WTC11 (cell line): ENCODE results near the gene GNAO1. TPM values are rescaled to one million over a fixed set of nuclear protein-coding genes. Genes with fewer than 3 reads are reported as not detected.

Experiments
- ATAC-seq: fragments of 200-7000 bp; cut with Tn5 transposase; 2 replicates; pipeline ENCODE4 v1.10.0; 2021; ENCODE audit warnings: mild to moderate bottlenecking, moderate library complexity
- CTCF ChIA-PET: fragments of 300-600 bp; sonication (Branson Sonifier 250); formaldehyde crosslinking; loops from one replicate; lab custom pipeline; 2021; ENCODE audit warnings: antibody characterized with exemption; lab: Charles Lee
- POLR2A ChIA-PET: fragments of 350-600 bp; sonication (Branson Sonifier 250); formaldehyde crosslinking; loops from one replicate; lab custom pipeline; 2021; ENCODE audit warnings: antibody characterized with exemption; lab: Charles Lee
- DNase-seq: peaks from one replicate; pipeline ENCODE4 v3.0.0; 2021; ENCODE audit warnings: low spot score
- H3K27ac Mint-ChIP-seq: 2 replicates; pipeline ENCODE4 v1.8.0; 2021; ENCODE audit warnings: mixed read lengths
- H3K27me3 Mint-ChIP-seq: 2 replicates; pipeline ENCODE4 v1.8.0; 2021; ENCODE audit warnings: low read depth, mild to moderate bottlenecking, moderate library complexity, mixed read lengths
- H3K36me3 Mint-ChIP-seq: 2 replicates; pipeline ENCODE4 v1.8.0; 2021; ENCODE audit warnings: mixed read lengths
- H3K4me1 Mint-ChIP-seq: 2 replicates; pipeline ENCODE4 v1.8.0; 2022; ENCODE audit warnings: mixed read lengths
- H3K4me3 Mint-ChIP-seq: 2 replicates; pipeline ENCODE4 v1.8.0; 2021; ENCODE audit warnings: mild to moderate bottlenecking, moderate library complexity, mixed read lengths
- H3K9me3 Mint-ChIP-seq: 2 replicates; pipeline ENCODE4 v1.8.0; 2021; ENCODE audit warnings: mixed read lengths
- ATF6 ChIP-seq: sonication (generic); formaldehyde crosslinking; IDR thresholded peaks from 2 replicates; pipeline ENCODE4 v1.8.1; 2023; ENCODE audit warnings: mild to moderate bottlenecking, missing genetic modification reagents
- CREB1 ChIP-seq: sonication (generic); formaldehyde crosslinking; IDR thresholded peaks from 2 replicates; pipeline ENCODE4 v1.8.0; 2023; ENCODE audit warnings: mild to moderate bottlenecking, missing genetic modification reagents
- ERG ChIP-seq: fragments of 250-450 bp; sonication (Bioruptor Pico); IDR thresholded peaks from 2 replicates; pipeline ENCODE4 v1.8.0; 2021; ENCODE audit warnings: mild to moderate bottlenecking
- ESRRA ChIP-seq: sonication (generic); formaldehyde crosslinking; IDR thresholded peaks from 2 replicates; pipeline ENCODE4 v1.8.1; 2022; ENCODE audit warnings: mild to moderate bottlenecking, missing genetic modification reagents, borderline replicate concordance
- MLX ChIP-seq: sonication (generic); formaldehyde crosslinking; IDR thresholded peaks from 2 replicates; pipeline ENCODE4 v1.8.1; 2023; ENCODE audit warnings: mild to moderate bottlenecking, missing genetic modification reagents, moderate library complexity
- MXD4 ChIP-seq: fragments of 250-450 bp; sonication (Bioruptor Pico); IDR thresholded peaks from 2 replicates; pipeline ENCODE4 v1.8.0; 2021; ENCODE audit warnings: mild to moderate bottlenecking, moderate library complexity, borderline replicate concordance
- NFATC4 ChIP-seq: fragments of 250-450 bp; sonication (Bioruptor Pico); IDR thresholded peaks from 2 replicates; pipeline ENCODE4 v1.9.0; 2021; ENCODE audit warnings: mild to moderate bottlenecking
- NFYB ChIP-seq: sonication (generic); formaldehyde crosslinking; conservative IDR thresholded peaks from 2 replicates; pipeline ENCODE4 v1.8.0; 2022; ENCODE audit warnings: low read depth, missing genetic modification reagents
- ZBTB43 ChIP-seq: sonication (generic); formaldehyde crosslinking; IDR thresholded peaks from 2 replicates; pipeline ENCODE4 v1.8.1; 2023; ENCODE audit warnings: mild to moderate bottlenecking, missing genetic modification reagents
- ZMAT4 ChIP-seq: fragments of 250-450 bp; sonication (Bioruptor Pico); IDR thresholded peaks from 2 replicates; pipeline ENCODE4 v1.9.0; 2021; ENCODE audit warnings: mild to moderate bottlenecking
- ZNF416 ChIP-seq: fragments of 250-450 bp; sonication (Bioruptor Pico); IDR thresholded peaks from 2 replicates; pipeline ENCODE4 v1.9.0; 2021; ENCODE audit warnings: mild to moderate bottlenecking, inconsistent platforms
- ZNF532 ChIP-seq: fragments of 250-450 bp; sonication (Bioruptor Pico); IDR thresholded peaks from 2 replicates; pipeline ENCODE4 v1.9.0; 2021; ENCODE audit warnings: mild to moderate bottlenecking, borderline replicate concordance
- total RNA-seq: library from RNA; stranded (reverse); gene quantifications from 3 replicates; pipeline ENCODE4 v1.2.3, GENCODE V29; 2021
- TF ChIP-seq, protein P1 (sequence below): sonication (generic); formaldehyde crosslinking; IDR thresholded peaks from 2 replicates; pipeline ENCODE4 v1.8.0; 2022; ENCODE audit warnings: missing genetic modification reagents
- TF ChIP-seq, protein P2 (sequence below): sonication (generic); formaldehyde crosslinking; IDR thresholded peaks from 2 replicates; pipeline ENCODE4 v1.8.1; 2022; ENCODE audit warnings: low read depth, mild to moderate bottlenecking, moderate library complexity, missing genetic modification reagents, borderline replicate concordance
- TF ChIP-seq, protein P3 (sequence below): sonication (generic); formaldehyde crosslinking; IDR thresholded peaks from 2 replicates; pipeline ENCODE4 v1.8.1; 2022; ENCODE audit warnings: missing genetic modification reagents, borderline replicate concordance

Gene GNAO1
- total RNA-seq, 1 experiment from 2014 or later = 30.6 TPM

DNA sequence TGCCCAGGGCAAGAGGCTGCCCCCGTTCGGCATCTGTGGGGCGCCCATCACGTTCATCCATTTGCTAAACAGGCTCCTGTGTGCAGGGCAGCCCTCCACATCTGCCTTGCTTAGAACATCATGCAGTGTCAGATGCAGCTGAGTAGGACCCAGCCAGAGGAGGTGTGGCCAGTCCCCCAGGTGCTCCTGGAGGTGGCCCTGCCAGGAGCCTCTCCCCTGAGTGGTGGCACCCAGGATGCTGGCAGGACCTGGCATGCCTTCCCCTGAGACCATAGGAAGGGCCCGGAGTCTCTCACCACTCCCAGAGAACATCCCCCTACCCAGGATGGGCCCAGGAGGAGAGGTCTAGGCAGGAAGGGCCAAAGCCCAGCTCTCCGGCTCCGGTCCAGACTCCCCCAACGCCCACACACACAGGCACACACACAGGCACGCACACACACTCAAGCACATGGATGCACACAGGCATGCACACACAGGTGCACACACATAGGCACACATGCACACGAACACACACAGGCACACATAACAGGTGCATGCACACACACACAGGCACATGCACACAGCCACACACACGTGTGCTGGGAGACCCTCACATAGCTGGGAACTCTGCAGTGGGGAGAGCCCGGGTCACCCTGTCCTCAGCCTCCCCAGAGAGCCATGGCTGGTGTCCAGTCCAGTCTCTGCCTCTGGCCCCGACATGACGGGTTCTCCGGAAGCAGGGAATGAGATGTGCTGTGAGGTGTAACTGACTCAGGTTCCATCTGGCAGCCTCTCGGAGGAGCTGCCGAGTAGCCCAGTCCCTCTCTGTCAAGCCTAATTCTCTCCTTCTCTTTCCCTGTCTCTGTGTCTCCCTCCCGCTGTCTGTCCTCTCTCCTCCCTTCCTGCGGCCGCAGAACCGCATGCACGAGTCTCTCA is 159.5 kb downstream of the GNAO1 start (continued):
- TF ChIP-seq ZBTB43 (CRISPR knock-in tag) = no peak
- TF ChIP-seq ZMAT4 (CRISPR knock-in tag) = no peak
- no peak for TF ChIP-seq NFATC4 (CRISPR knock-in tag)
- TF ChIP-seq MXD4 (CRISPR knock-in tag) = no peak
- no peak for TF ChIP-seq ERG (CRISPR knock-in tag)
- TF ChIP-seq, protein P1, sequence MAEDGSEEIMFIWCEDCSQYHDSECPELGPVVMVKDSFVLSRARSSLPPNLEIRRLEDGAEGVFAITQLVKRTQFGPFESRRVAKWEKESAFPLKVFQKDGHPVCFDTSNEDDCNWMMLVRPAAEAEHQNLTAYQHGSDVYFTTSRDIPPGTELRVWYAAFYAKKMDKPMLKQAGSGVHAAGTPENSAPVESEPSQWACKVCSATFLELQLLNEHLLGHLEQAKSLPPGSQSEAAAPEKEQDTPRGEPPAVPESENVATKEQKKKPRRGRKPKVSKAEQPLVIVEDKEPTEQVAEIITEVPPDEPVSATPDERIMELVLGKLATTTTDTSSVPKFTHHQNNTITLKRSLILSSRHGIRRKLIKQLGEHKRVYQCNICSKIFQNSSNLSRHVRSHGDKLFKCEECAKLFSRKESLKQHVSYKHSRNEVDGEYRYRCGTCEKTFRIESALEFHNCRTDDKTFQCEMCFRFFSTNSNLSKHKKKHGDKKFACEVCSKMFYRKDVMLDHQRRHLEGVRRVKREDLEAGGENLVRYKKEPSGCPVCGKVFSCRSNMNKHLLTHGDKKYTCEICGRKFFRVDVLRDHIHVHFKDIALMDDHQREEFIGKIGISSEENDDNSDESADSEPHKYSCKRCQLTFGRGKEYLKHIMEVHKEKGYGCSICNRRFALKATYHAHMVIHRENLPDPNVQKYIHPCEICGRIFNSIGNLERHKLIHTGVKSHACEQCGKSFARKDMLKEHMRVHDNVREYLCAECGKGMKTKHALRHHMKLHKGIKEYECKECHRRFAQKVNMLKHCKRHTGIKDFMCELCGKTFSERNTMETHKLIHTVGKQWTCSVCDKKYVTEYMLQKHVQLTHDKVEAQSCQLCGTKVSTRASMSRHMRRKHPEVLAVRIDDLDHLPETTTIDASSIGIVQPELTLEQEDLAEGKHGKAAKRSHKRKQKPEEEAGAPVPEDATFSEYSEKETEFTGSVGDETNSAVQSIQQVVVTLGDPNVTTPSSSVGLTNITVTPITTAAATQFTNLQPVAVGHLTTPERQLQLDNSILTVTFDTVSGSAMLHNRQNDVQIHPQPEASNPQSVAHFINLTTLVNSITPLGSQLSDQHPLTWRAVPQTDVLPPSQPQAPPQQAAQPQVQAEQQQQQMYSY (CRISPR knock-in tag) = no peak

GRCh38 chr16:56351481-56351880 is 160.2 kb downstream of the GNAO1 start:
- H3K4me1 Mint-ChIP-seq = peaks cover 10% of the 10 kb centered on the region
- H3K27me3 Mint-ChIP-seq = no peaks in the 10 kb centered on the region
- no peaks in the 10 kb centered on the region for H3K9me3 Mint-ChIP-seq
- no peaks in the 10 kb centered on the region for H3K36me3 Mint-ChIP-seq
- ChIA-PET CTCF (no interaction called here), POLR2A (no interaction called here)
- no peak overlapping the region for H3K4me3 Mint-ChIP-seq
- H3K27ac Mint-ChIP-seq = no peak overlapping the region
- ATAC-seq (no peak), DNase-seq (peak; percentile 7)
- TF ChIP-seq MLX (CRISPR knock-in tag) (no peak), CREB1 (CRISPR knock-in tag) (no peak), ATF6 (CRISPR knock-in tag) (no peak), NFYB (CRISPR knock-in tag) (no peak), ESRRA (CRISPR knock-in tag) (no peak), ZNF416 (CRISPR knock-in tag) (no peak), ZNF532 (CRISPR knock-in tag) (no peak), ERG (CRISPR knock-in tag) (no peak)
- TF ChIP-seq, protein P2, sequence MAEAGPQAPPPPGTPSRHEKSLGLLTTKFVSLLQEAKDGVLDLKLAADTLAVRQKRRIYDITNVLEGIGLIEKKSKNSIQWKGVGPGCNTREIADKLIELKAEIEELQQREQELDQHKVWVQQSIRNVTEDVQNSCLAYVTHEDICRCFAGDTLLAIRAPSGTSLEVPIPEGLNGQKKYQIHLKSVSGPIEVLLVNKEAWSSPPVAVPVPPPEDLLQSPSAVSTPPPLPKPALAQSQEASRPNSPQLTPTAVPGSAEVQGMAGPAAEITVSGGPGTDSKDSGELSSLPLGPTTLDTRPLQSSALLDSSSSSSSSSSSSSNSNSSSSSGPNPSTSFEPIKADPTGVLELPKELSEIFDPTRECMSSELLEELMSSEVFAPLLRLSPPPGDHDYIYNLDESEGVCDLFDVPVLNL (CRISPR knock-in tag) = no peak
- TF ChIP-seq, protein P3, sequence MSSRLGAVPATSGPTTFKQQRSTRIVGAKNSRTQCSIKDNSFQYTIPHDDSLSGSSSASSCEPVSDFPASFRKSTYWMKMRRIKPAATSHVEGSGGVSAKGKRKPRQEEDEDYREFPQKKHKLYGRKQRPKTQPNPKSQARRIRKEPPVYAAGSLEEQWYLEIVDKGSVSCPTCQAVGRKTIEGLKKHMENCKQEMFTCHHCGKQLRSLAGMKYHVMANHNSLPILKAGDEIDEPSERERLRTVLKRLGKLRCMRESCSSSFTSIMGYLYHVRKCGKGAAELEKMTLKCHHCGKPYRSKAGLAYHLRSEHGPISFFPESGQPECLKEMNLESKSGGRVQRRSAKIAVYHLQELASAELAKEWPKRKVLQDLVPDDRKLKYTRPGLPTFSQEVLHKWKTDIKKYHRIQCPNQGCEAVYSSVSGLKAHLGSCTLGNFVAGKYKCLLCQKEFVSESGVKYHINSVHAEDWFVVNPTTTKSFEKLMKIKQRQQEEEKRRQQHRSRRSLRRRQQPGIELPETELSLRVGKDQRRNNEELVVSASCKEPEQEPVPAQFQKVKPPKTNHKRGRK (CRISPR knock-in tag) = no peak
